Left ventricle myocardium inferior (tissue), 1 donor: ENCODE measurements around the gene DSCAML1. TPM values are rescaled to one million over a fixed set of nuclear protein-coding genes. Genes with fewer than 3 reads are reported as not detected.

Experiments used
- DNase-seq: peaks from one replicate; pipeline ENCODE4 v3.0.0-alpha.2; 2020
- H3K27ac ChIP-seq: fragments of 200-600 bp; replicated peaks from 2 replicates; pipeline ENCODE4 v1.8.0; 2021
- H3K27me3 ChIP-seq: fragments of 200-600 bp; 2 replicates; pipeline ENCODE4 v1.8.0; 2021; ENCODE audit warnings: low read depth
- H3K36me3 ChIP-seq: fragments of 200-600 bp; 2 replicates; pipeline ENCODE4 v1.8.0; 2021
- H3K4me1 ChIP-seq: fragments of 200-600 bp; 2 replicates; pipeline ENCODE4 v1.8.0; 2021
- H3K4me3 ChIP-seq: fragments of 200-600 bp; 2 replicates; pipeline ENCODE4 v1.8.0; 2021; ENCODE audit warnings: mild to moderate bottlenecking, moderate library complexity
- H3K9me3 ChIP-seq: fragments of 200-600 bp; replicated peaks from 2 replicates; pipeline ENCODE4 v1.8.0; 2021
- intact Hi-C: fragments of 100-400 bp; cut with micrococcal nuclease; formaldehyde crosslinking; loops from one replicate; pipeline ENCODE4 v1.11.0; 2022
- total RNA-seq: library from RNA; stranded (reverse); fragmentation: NEBNext Ultra II Directional; extraction: Animal tissue kit (Norgen Biotek cat#: 25700); gene quantifications from one replicate; pipeline ENCODE4 v1.2.1, GENCODE V29; 2021
- TF ChIP-seq, protein P1 (sequence below): fragments of 200-600 bp; IDR thresholded peaks from 2 replicates; pipeline ENCODE4 v1.8.0; 2021; ENCODE audit warnings: antibody characterized with exemption, mild to moderate bottlenecking, borderline replicate concordance
- donor health status: DM: no; HTN: yes; CAD: no; lungs with severe emphysema.

DSCAML1 gene
- total RNA-seq, 1 donor from 2014 or later = 0.19 TPM

DNA sequence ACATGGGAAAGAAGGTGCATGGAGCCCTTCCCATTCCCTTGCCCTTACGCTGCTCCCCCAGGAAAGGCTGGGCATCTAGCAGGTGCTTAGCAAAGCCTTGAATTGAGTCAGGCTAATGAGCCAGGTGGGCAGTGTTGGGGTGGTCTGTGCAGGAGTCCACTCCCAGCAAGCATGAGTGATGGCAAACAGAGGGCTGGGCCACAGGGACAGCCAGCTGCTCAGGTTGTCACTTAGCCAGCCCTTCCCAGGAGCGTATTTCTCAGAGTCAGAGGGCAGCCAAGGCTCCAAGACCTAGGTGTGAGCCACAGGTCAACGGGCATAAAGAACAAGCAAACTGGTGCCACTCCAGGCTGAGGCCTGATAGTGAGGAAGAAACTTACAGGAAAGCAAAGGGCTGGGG, 149.8 kb downstream of the DSCAML1 start:
- TF ChIP-seq, protein P1, sequence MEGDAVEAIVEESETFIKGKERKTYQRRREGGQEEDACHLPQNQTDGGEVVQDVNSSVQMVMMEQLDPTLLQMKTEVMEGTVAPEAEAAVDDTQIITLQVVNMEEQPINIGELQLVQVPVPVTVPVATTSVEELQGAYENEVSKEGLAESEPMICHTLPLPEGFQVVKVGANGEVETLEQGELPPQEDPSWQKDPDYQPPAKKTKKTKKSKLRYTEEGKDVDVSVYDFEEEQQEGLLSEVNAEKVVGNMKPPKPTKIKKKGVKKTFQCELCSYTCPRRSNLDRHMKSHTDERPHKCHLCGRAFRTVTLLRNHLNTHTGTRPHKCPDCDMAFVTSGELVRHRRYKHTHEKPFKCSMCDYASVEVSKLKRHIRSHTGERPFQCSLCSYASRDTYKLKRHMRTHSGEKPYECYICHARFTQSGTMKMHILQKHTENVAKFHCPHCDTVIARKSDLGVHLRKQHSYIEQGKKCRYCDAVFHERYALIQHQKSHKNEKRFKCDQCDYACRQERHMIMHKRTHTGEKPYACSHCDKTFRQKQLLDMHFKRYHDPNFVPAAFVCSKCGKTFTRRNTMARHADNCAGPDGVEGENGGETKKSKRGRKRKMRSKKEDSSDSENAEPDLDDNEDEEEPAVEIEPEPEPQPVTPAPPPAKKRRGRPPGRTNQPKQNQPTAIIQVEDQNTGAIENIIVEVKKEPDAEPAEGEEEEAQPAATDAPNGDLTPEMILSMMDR = no peak
- Histone ChIP-seq H3K27ac (no peak overlapping the region), H3K4me1 (peaks cover 11% of the 10 kb centered on the region), H3K36me3 (no peaks in the 10 kb centered on the region), H3K27me3 (no peaks in the 10 kb centered on the region), H3K4me3 (no peak overlapping the region), H3K9me3 (no peaks in the 10 kb centered on the region)
- no peak for DNase-seq
- intact Hi-C loops = no loop called here

DNA sequence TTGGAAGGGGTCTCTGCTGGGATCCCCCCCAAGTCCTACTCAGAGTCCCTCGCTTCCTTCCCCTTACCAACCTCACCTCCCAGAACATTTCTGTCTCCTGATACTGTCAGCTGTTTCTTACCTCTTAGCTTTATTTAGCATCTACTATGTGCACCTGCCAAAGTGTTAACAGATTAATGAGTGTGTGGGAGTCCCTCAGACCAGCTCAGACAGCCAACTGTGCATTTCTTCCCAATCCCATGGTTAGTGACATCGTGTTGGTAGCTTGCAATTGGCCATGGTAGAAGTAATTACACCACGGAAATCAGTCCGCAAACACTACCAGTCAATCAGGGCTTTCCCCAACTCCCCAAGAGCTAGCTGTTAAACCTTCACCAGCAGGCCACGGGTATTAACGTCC, 150.6 kb downstream of the DSCAML1 start:
- Histone ChIP-seq H3K27me3 (no peaks in the 10 kb centered on the region), H3K27ac (no peak overlapping the region), H3K4me3 (no peak overlapping the region), H3K36me3 (no peaks in the 10 kb centered on the region), H3K9me3 (no peaks in the 10 kb centered on the region), H3K4me1 (peaks cover 11% of the 10 kb centered on the region)
- intact Hi-C loops = no loop called here
- TF ChIP-seq, protein P1 = no peak
- DNase-seq = no peak

DNA sequence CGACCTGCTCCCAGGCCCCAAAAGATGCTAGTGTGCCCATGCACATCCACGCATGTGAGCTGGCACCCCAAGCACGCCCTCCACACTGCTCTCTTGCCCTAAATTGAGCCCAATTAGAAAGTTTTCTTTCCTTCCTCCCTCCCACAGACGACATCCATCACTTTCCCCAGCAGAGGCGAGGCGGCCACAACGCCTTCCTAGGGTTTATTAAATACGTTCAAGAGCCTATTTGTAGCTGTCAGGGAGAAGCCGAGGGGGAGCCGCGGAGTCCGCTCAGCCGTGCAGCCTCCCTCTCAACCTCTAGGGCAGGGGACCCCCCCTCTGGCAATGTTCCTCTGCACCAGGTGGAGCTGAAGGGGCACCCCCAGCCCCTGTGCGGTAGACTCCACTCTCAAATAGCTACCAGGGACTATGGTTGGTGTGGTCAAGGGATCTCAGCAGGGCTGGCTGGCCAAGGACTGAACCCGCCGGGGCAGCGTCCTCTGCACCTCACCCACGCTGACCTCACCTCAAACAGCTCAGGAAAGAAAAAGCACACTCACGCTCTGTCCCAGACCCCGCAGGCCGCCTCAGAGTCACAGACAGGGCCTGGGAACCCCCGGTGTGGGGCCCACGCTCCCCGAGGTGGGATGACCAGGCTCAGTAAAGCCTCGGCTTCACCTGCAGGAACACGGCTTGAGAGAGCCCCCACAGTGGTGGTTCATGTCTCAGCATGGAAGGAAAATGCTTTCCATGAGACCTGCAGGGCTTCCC, 152.4 kb downstream of the DSCAML1 start:
- intact Hi-C loops = no loop called here
- no peaks in the 10 kb centered on the region for H3K27me3 ChIP-seq
- no peak for DNase-seq
- no peaks in the 10 kb centered on the region for H3K36me3 ChIP-seq
- no peaks in the 10 kb centered on the region for H3K9me3 ChIP-seq
- H3K4me3 ChIP-seq = no peak overlapping the region
- H3K27ac ChIP-seq = no peak overlapping the region
- H3K4me1 ChIP-seq = peaks cover 11% of the 10 kb centered on the region
- TF ChIP-seq, protein P1 = no peak

DNA sequence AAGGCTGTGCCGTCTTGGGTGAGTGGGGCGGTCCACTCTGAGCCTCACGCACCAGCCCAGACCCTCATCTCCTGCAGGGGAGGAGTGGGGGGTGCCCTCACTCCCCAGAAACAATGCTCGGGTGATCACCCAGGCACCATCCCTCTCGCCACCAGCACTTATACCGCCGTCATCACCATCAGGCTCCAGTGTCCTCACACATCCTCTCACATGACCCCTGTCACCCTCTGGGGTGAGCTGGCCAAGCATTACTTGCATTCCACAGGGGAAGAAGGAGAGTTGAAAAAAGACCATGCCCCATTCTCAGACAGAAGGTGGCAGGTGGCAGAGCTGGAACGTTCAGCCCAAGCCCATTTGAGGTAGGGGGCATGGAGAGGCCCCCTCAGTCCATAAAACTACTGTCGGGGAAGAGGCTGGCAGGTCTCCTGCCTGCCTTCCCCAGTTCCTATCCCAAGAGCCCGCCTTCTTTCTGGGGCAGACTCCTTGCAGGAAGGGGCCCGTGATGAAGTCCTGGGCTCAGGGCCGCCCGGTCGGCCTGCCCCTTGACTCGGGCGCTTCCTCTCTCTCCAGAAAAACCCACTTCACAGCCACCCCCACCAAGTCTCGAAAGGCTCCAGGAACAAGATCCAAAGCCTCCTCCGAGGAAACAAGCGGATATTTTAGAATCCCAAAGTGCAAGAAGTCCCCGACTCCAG, 153.3 kb downstream of the DSCAML1 start:
- Histone ChIP-seq H3K4me3 (no peak overlapping the region), H3K36me3 (no peaks in the 10 kb centered on the region), H3K9me3 (no peaks in the 10 kb centered on the region), H3K27ac (no peak overlapping the region), H3K27me3 (no peaks in the 10 kb centered on the region), H3K4me1 (peaks cover 11% of the 10 kb centered on the region)
- no peak for DNase-seq
- TF ChIP-seq, protein P1 = no peak
- intact Hi-C loops = no loop called here

DNA sequence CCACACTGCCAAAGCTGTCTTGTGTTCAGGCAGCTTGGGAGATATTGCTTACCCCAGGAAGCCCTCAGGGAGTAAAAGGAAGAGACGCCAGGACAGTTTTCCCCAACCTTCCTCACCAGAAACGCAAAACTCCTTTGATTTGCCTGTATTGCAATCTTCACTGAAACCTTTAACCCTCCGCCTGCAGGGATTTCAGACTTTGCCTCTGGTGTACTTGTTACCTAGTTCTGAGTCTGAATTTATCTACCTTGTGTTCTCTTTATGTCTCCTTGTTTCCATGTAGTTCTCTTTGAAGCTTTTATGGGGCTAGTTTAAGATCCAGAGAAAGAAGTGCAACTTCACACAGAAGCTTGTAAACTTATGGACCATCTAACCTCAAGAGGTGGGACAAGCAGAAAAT, 154.2 kb downstream of the DSCAML1 start:
- Histone ChIP-seq H3K4me3 (no peak overlapping the region), H3K27ac (no peak overlapping the region), H3K4me1 (peaks cover 11% of the 10 kb centered on the region), H3K27me3 (no peaks in the 10 kb centered on the region), H3K9me3 (no peaks in the 10 kb centered on the region), H3K36me3 (no peaks in the 10 kb centered on the region)
- DNase-seq = no peak
- intact Hi-C loops = no loop called here
- TF ChIP-seq, protein P1 = no peak
